ENCODE measurements around the gene CPSF4L. TPM values are rescaled to one million over a fixed set of nuclear protein-coding genes. Genes with fewer than 3 reads are reported as not detected.

CPSF4L gene
- total RNA-seq, 4 donors from 2014 or later: 0.65 TPM; not detected in 3

DNA sequence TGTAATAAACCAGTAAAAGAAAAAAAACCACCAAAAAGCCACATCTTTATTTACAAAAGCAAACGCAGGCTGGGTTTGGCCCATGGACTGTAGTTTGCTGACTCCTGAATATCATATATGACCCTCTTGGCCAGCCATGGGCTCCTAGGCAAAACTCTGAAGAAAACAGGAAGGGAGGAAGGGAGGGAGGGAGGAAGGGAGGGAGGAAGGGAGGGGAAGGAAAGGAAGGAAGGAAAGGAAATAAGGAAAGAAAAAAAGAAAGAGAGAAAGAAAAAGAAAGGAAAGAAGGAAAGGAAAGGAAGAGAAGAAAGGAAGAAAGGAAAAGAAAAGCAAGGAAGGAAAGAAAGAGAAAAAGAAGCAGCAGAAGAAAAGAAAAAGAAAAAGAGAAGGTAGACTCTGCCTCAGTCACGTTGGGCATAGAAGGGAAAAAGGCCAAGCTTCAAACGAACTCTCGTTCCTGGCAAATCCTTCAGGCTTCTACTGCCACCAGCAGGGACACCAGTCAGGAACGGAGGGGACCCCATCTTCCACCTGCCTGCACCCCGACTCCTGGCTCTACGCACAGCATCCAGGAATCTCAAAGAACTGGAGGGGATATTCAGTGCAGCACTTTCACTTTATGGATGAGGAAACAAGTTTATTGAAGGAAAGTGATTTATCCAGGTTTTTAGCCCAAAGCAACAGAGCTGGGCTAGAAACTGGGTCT, 28.0 kb upstream of the CPSF4L start:
- ATAC-seq (ENCODE audit: low FRiP score) (no peak), DNase-seq (ENCODE audit: low spot score) (no peak)
- TF ChIP-seq, protein P1, sequence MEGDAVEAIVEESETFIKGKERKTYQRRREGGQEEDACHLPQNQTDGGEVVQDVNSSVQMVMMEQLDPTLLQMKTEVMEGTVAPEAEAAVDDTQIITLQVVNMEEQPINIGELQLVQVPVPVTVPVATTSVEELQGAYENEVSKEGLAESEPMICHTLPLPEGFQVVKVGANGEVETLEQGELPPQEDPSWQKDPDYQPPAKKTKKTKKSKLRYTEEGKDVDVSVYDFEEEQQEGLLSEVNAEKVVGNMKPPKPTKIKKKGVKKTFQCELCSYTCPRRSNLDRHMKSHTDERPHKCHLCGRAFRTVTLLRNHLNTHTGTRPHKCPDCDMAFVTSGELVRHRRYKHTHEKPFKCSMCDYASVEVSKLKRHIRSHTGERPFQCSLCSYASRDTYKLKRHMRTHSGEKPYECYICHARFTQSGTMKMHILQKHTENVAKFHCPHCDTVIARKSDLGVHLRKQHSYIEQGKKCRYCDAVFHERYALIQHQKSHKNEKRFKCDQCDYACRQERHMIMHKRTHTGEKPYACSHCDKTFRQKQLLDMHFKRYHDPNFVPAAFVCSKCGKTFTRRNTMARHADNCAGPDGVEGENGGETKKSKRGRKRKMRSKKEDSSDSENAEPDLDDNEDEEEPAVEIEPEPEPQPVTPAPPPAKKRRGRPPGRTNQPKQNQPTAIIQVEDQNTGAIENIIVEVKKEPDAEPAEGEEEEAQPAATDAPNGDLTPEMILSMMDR (IDR thresholded peaks at IDR 0.05): no peak

DNA sequence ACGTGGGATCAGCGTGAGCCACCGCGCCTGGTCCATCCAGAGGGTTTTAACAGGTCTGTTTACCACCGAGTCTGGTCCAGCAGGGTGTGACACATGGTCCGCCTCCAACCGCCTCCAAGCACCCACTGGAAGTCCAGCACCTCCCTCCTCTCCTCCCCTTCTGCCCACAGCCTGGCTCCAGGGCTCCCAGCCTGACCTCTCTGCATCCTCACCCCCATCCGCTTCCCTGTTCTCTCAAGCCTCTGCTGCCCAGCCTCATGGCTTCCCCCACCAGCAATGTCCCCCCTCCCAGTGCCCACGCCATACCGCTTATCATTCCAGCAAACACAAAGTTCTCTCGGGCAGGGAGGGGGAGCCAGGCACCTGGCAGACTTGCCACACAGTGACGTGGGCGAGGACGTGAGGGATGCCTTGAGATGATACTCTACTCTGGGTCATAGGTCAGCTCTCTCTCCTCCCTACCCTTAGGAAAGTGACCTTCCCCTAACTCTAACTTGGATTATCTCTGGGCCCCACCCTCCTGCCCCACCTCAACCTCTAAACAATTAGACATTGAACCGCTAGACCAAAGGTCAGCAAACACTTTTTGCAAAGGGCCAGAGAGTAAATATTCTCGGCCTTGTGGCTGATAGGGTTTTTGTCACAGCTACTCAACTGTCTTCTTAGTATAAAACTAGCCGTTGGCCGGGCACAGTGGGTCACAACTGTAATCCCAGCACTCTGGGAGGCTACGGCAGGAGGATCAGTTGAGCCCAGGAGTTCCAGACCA, 27.0 kb upstream of the CPSF4L start:
- peak; percentile 30 for ATAC-seq (ENCODE audit: low FRiP score)
- no peak for DNase-seq (ENCODE audit: low spot score)
- TF ChIP-seq, protein P1 (IDR thresholded peaks at IDR 0.05): no peak

DNA sequence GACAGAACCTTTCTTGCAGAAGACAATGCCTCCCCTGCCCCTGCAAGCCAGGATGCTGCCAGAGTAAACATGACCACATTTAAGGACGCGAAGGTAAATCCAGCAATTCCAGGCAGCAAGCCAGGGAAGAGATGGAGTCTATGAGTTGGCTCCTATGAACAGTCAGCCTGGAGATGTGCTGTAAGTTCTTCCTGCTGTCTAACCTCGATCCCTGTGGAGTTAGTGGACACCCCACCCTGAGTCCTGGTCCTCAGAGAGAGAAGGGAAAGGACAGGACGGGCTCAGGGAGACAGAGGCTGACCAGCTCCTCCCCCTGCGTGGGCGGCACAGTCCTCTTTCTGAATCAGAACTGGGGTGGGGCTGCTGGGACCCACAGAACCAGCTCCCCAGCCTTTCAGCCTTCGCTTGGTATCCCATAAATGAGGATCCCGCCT, 25.2 kb upstream of the CPSF4L start:
- ATAC-seq (ENCODE audit: low FRiP score) (peak; percentile 4), DNase-seq (ENCODE audit: low spot score) (no peak)
- TF ChIP-seq, protein P1 (IDR thresholded peaks at IDR 0.05): no peak

DNA sequence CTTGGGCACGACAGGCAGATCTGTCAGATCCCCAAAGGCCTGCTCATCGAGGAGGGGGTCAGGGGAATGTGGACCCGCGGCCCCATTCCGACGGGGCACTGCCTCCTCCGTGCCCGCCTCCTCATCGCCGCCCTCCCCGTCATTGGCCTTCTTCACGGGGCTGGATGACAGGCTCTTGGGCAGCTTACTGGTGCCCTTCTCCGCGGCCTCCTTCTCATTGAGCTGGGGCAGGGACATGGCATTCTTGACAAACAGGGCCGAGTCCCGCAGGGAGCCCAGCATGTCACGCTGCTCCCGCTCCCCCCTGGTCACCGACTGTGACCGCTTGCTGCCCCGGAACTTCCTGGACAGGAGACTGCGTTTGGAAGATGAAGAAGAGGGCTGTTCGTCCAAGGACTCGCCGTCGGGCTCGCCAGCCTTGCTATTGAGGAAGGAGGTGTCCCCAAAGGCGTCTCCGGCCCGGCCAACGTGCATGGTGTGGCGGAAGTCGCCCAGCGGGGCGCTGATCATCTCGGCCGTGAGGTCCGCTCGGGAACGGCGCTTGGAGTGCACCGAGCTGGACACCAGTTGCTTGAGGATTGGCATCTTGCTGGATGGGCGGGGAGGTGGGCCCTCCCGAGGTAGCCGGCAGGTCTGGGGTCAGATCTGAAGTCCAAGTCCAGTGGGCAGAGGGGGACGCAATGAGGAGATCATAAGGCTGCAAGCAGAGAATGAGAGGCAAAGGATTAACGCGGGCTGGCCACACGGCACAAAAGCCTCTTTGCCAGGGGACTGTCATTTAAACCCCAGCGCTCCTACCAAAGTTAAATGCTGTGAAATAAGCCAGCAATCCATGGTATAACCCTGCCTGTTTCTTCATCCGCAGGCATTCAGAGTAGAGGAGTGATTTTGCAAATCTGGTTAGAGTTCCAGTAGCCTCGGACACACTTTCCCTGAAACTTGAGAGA, 24.5 kb upstream of the CPSF4L start:
- DNase-seq (ENCODE audit: low spot score) (no peak), ATAC-seq (ENCODE audit: low FRiP score) (no peak)
- TF ChIP-seq, protein P1 (IDR thresholded peaks at IDR 0.05): no peak

DNA sequence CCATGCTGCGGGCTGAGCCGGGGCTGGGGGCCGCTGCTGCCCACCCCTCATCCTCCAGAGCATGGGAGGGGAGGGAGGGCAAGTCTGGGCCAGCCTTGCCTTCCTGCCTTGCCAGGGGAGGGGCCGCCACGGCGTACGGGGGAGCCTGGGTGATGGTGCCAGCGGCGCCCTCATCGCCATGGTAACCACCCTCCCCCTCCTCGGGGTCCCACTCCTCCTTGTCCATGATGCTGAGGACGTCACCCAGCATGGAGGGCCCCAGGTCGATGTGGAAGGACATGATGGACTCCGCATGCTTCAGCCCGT, 23.9 kb upstream of the CPSF4L start:
- TF ChIP-seq, protein P1 (IDR thresholded peaks at IDR 0.05): no peak
- DNase-seq (ENCODE audit: low spot score): no peak
- ATAC-seq (ENCODE audit: low FRiP score): no peak

DNA sequence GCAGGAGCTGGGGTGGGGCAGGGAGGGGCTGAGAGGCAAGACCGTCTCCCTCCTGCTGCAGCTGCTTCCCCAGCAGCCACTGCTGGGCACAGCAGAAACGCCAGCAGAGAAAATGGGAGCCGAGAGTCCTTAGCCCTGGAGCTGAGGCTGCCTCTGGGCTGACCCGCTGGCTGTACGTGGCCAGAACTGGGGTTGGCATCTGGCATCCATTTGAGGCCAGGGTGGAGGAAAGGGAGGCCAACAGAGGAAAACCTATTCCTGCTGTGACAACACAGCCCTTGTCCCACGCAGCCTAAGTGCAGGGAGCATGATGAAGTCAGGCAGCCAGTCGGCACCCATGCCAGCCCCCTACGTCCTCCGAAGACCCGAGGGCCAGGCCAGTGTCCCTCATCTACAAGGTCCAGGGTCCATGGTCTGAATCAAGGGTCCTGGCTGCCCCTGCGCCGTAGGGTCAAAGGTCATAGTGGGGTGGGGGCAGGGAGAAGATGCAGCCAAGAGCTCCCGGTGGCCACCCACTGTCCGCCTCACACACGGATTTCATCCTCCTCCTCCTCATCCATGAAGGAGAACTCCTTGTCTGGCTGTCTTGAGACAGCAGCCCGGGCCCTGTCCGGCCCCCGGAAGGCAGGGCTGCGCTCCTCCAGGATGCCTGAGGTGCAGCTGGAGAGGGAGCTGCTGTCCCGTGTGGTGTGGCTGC, 23.4 kb upstream of the CPSF4L start:
- TF ChIP-seq, protein P1 (IDR thresholded peaks at IDR 0.05): no peak
- ATAC-seq (ENCODE audit: low FRiP score): no peak
- DNase-seq (ENCODE audit: low spot score): no peak
